ENCODE data around the gene ATXN10.

The ATXN10 gene

DNA sequence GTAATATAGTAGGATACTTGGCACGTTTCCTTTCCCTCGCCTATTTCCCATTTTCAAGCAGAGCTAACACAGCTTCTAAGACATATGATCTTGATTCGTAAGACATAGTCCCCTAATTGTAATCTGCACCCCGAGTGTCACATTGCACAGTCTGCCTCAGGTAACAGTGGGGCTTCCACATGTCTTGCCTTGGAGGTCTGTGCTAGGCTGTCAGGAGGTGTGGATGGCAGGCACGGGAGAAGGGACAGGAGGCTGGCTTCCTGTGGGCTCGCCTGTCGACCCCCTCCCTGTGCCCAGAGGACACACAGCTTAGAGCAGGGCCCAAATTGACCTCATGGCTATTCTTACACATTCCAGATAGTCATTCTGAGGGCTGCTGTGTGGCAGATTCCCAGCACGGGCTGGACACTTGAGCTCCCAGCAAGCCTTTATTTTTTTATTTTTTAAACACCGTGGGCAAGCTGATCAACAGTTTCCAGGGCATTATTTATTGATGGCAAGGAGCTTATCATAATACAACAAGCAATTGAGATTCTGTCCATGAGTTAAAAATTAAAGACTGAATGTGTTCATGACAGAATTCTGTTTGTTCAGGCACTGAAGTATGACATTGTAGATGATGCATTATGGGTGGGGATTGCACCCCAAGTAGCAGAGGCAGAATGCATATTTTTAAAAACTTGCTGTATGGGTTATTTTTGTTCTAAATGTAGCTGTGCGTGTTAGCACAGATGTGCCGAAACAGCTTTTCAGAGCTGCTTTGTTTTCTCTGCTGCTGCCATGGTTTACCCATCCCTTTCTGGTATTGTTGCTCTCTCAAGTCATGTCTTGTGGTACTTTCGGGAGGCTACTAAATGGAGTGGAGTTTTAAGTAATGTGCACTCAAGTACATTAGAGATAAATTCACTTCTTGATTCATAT is 113.0 kb downstream of the ATXN10 start:
- TF ChIP-seq, protein P1, sequence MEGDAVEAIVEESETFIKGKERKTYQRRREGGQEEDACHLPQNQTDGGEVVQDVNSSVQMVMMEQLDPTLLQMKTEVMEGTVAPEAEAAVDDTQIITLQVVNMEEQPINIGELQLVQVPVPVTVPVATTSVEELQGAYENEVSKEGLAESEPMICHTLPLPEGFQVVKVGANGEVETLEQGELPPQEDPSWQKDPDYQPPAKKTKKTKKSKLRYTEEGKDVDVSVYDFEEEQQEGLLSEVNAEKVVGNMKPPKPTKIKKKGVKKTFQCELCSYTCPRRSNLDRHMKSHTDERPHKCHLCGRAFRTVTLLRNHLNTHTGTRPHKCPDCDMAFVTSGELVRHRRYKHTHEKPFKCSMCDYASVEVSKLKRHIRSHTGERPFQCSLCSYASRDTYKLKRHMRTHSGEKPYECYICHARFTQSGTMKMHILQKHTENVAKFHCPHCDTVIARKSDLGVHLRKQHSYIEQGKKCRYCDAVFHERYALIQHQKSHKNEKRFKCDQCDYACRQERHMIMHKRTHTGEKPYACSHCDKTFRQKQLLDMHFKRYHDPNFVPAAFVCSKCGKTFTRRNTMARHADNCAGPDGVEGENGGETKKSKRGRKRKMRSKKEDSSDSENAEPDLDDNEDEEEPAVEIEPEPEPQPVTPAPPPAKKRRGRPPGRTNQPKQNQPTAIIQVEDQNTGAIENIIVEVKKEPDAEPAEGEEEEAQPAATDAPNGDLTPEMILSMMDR (IDR thresholded peaks at IDR 0.05; ENCODE audit: low read depth, low read length, missing control alignments), result no peak
- no peak for DNase-seq (ENCODE audit: extremely low read depth, low read depth)
- H3K4me3 ChIP-seq (replicated peaks; ENCODE audit: low read depth, low read length), result no peak overlapping the region

DNA sequence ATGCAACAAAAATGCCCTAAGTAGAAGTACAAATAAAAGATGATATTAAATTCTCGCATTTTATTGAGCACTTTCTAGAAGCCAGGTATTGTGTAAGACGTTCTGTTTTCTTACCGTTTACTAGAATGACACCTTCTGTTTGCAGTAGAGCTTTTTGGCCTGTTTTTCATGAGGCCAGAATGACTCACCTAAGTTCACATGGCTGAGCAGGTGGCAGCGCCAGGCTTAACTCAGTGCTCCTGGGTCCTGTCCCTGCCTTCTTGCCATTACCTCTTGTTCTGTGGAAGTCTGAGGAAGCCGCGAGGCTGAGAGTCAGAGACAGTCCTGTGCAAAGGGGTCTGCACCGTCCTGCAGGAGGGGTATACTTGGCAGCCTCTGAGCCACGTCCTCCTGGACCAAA is 113.8 kb downstream of the ATXN10 start:
- TF ChIP-seq, protein P1 (IDR thresholded peaks at IDR 0.05; ENCODE audit: low read depth, low read length, missing control alignments), result no peak
- H3K4me3 ChIP-seq (replicated peaks; ENCODE audit: low read depth, low read length), result no peak overlapping the region
- no peak for DNase-seq (ENCODE audit: extremely low read depth, low read depth)

DNA sequence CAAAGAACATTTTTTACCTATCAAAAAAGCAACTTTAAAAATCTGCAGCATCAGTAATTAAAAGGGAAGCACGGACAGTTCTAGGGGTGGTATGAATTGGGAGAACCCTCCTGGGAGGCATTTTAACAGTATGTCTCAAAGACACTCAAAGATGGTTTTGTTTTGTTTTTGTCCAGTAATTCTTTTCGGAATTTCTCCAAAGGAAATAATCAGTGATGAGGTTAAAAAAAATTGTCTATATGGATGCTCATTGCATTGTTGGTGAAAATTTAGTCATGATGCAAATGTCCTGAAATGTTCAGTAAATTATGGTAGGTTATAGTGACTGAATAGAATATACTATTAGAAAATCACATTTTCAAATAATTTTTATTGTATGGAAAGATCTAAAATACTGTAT is 115.1 kb downstream of the ATXN10 start:
- TF ChIP-seq, protein P1 (IDR thresholded peaks at IDR 0.05; ENCODE audit: low read depth, low read length, missing control alignments), result no peak
- no peak for DNase-seq (ENCODE audit: extremely low read depth, low read depth)
- no peak overlapping the region for H3K4me3 ChIP-seq (replicated peaks; ENCODE audit: low read depth, low read length)

DNA sequence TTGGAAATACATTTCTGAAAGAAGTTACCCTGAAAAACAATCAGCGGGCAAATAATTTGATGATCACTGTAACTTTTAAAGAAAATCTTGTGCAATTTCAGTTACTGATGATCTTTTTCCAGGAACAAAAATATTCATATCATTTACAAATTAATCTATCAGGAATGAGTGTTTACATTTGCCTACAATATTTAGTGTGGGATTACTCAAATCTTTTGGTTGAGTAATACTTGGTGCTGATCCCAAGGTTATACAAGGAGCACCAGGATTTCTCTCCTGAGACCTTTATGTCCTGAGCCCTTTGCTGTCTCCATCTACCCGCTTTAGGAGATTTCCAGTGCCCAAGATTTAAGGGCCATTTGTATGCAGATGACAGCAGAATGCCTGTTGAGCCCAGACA is 116.1 kb downstream of the ATXN10 start:
- no peak for DNase-seq (ENCODE audit: extremely low read depth, low read depth)
- TF ChIP-seq, protein P1 (IDR thresholded peaks at IDR 0.05; ENCODE audit: low read depth, low read length, missing control alignments), result no peak
- no peak overlapping the region for H3K4me3 ChIP-seq (replicated peaks; ENCODE audit: low read depth, low read length)

DNA sequence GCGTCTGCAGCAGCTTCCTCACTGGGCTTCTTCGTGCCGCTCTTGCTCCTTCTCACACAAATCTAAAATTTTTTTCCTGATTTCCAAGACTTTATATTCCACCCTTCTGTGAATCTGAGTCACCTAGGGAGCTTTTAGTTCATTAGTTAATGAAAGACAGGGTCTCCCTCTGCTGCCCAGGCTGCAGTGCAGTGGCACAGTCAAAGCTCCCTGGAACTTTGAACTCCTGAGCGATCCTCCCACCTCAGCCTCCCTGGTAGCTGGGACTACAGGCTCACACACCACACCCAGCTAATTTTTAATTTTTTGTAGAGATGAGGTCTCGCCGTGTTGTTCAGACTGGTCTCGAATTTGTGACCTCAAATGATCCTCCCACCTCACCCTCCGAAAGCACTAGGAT is 116.9 kb downstream of the ATXN10 start:
- H3K4me3 ChIP-seq (replicated peaks; ENCODE audit: low read depth, low read length), result no peak overlapping the region
- DNase-seq (ENCODE audit: extremely low read depth, low read depth), result no peak
- TF ChIP-seq, protein P1 (IDR thresholded peaks at IDR 0.05; ENCODE audit: low read depth, low read length, missing control alignments), result no peak

DNA sequence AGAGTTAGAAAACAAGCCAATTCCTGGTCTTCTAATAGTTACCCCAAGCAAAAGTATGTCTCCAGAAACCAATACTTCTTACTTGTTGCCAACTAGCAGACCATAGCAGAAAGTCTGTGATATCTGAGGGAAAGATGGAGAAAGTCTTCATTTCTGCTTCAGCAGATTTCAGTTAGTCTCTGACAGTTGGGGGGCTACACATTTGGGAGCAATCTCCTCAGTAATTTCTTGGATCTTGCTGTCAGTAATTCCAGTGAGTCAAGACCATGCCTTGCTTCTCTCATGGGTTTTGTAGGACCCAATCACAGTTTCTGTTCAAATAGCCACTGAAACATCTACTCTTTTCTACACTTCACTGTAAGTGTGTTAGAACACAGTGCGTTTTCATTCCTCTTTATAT is 118.8 kb downstream of the ATXN10 start:
- no peak for DNase-seq (ENCODE audit: extremely low read depth, low read depth)
- TF ChIP-seq, protein P1 (IDR thresholded peaks at IDR 0.05; ENCODE audit: low read depth, low read length, missing control alignments), result no peak
- no peak overlapping the region for H3K4me3 ChIP-seq (replicated peaks; ENCODE audit: low read depth, low read length)
